DND-41 (cell line): Measurements from ENCODE around the gene KIF18B.

Experiments used
- ATAC-seq: fragments of 200-7000 bp; cut with Tn5 transposase; 3 replicates; pipeline ENCODE4 v1.9.1; 2021; ENCODE audit warnings: low read depth; ENCODE audit not compliant: insufficient read depth
- DNase-seq: peaks from one replicate; pipeline ENCODE4 v3.0.0-alpha.2; 2020
- H2AFZ ChIP-seq: 2 replicates; pipeline ENCODE4 v1.6.0; 2012; ENCODE audit warnings: low read depth, low read length
- H3K27ac ChIP-seq: 2 replicates; pipeline ENCODE4 v1.5.1; 2012; ENCODE audit warnings: low read length, inconsistent platforms
- H3K27me3 ChIP-seq: fragments of 200-600 bp; sonication (generic); 2 replicates; pipeline ENCODE4 v1.6.0; 2012; ENCODE audit warnings: low read length, mild to moderate bottlenecking, inconsistent platforms; ENCODE audit not compliant: insufficient read depth, poor library complexity
- H3K36me3 ChIP-seq: 2 replicates; pipeline ENCODE4 v1.5.1; 2012; ENCODE audit warnings: low read length, inconsistent platforms; ENCODE audit not compliant: insufficient read depth
- H3K4me1 ChIP-seq: 2 replicates; pipeline ENCODE4 v1.5.1; 2012; ENCODE audit warnings: mild to moderate bottlenecking, low read length; ENCODE audit not compliant: insufficient read depth
- H3K4me2 ChIP-seq: 2 replicates; pipeline ENCODE4 v1.6.0; 2012; ENCODE audit warnings: mild to moderate bottlenecking, moderate library complexity, low read length, inconsistent platforms; ENCODE audit not compliant: insufficient read depth
- H3K4me3 ChIP-seq, 2 experiments: fragments of 200-600 bp in 1 of 2; shearing (Covaris generic) in 1 of 2; 2 replicates each; pipeline ENCODE4 v1.5.1; 2012 to 2016; ENCODE audit warnings: inconsistent platforms in 2 of 2, low read length in 2 of 2, mild to moderate bottlenecking in 2 of 2, low read depth in 1 of 2, moderate library complexity in 1 of 2
- H3K79me2 ChIP-seq: 2 replicates; pipeline ENCODE4 v1.6.0; 2012; ENCODE audit warnings: low read length, inconsistent platforms; ENCODE audit not compliant: insufficient read depth
- H3K9ac ChIP-seq: 2 replicates; pipeline ENCODE4 v1.6.0; 2012; ENCODE audit warnings: low read depth, mild to moderate bottlenecking, inconsistent platforms, low read length, moderate library complexity
- H3K9me3 ChIP-seq: 2 replicates; pipeline ENCODE4 v1.5.1; 2012; ENCODE audit warnings: low read length, moderate library complexity, mild to moderate bottlenecking, inconsistent platforms; ENCODE audit not compliant: insufficient read depth, severe bottlenecking
- H4K20me1 ChIP-seq: 2 replicates; pipeline ENCODE4 v1.6.0; 2012; ENCODE audit warnings: low read length; ENCODE audit not compliant: insufficient read depth
- CTCF ChIP-seq: IDR thresholded peaks from 2 replicates; pipeline ENCODE4 v1.5.1; 2012; ENCODE audit warnings: borderline replicate concordance, low read length, moderate library complexity, mild to moderate bottlenecking; ENCODE audit not compliant: poor library complexity, severe bottlenecking; ENCODE audit errors: extremely low read depth
- EZH2 ChIP-seq: IDR thresholded peaks from 3 replicates; pipeline ENCODE4 v1.6.1; 2012; ENCODE audit warnings: borderline replicate concordance, low read depth, mild to moderate bottlenecking, moderate library complexity, low read length, inconsistent platforms; ENCODE audit not compliant: severe bottlenecking

KIF18B gene

GRCh38 chr17:44892250-44892649 is 55.3 kb downstream of the KIF18B start:
- Histone ChIP-seq H3K36me3 (peaks cover 67% of the 10 kb centered on the region), H3K4me1 (peaks cover 7% of the 10 kb centered on the region; the same call in 1 of the 2 replicates), H3K27ac (no peak overlapping the region), H3K9me3 (no peaks in the 10 kb centered on the region), H3K79me2 (peaks cover 97% of the 10 kb centered on the region), H4K20me1 (peaks cover 46% of the 10 kb centered on the region), H3K4me3 (no peak overlapping the region), H3K27me3 (no peaks in the 10 kb centered on the region), H3K4me2 (no peak overlapping the region), H3K9ac (no peak overlapping the region), H2AFZ (no peak overlapping the region)
- TF ChIP-seq EZH2, result no peak
- no peak for TF ChIP-seq CTCF
- ATAC-seq (no peak), DNase-seq (no peak)

DNA sequence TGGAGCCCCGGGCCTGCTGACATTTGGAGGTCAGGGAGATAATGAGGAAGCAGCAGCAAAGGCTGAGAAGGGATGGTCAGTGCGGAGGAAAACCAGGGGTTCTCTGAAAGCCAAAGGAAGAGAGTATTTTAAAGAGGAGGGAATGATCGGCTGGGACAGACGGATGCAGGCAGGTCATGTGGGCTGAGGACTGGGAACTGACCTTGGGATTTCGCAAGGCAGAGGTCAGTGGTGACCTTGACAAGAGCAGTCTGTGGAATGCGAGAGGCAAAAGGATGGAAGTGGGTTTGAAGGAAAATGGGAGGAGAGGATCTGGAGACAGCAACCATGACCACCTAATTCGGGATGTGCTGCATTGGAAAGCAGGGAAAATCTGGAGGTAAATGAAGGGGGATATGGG is 58.6 kb downstream of the KIF18B start:
- H4K20me1 ChIP-seq, result peaks cover 41% of the 10 kb centered on the region
- H3K4me2 ChIP-seq, result no peak overlapping the region
- H3K27me3 ChIP-seq, result no peaks in the 10 kb centered on the region
- DNase-seq (no peak), ATAC-seq (no peak)
- H2AFZ ChIP-seq, result no peak overlapping the region
- H3K79me2 ChIP-seq, result peaks cover 74% of the 10 kb centered on the region
- H3K9ac ChIP-seq, result no peak overlapping the region
- no peak overlapping the region for H3K4me3 ChIP-seq
- H3K4me1 ChIP-seq, result 0 out of 2 replicates have a peak, but pooled peaks cover 6% of the 10 kb centered on the region
- H3K27ac ChIP-seq, result no peak overlapping the region
- no peaks in the 10 kb centered on the region for H3K9me3 ChIP-seq
- TF ChIP-seq CTCF (no peak), EZH2 (no peak)
- peaks cover 87% of the 10 kb centered on the region for H3K36me3 ChIP-seq

- TF ChIP-seq EZH2, result no peak
- TF ChIP-seq CTCF, result no peak
- DNase-seq (no peak), ATAC-seq (no peak)
- Histone ChIP-seq H3K4me1 (0 out of 2 replicates have a peak, but pooled peaks cover 6% of the 10 kb centered on the region), H3K4me3 (no peak overlapping the region), H3K79me2 (peaks cover 68% of the 10 kb centered on the region), H3K9ac (no peak overlapping the region), H3K36me3 (peaks cover 89% of the 10 kb centered on the region), H3K4me2 (no peak overlapping the region), H4K20me1 (peaks cover 44% of the 10 kb centered on the region), H3K27ac (no peak overlapping the region), H2AFZ (no peak overlapping the region), H3K27me3 (no peaks in the 10 kb centered on the region), H3K9me3 (no peaks in the 10 kb centered on the region)
Measured at GRCh38 chr17:44887971-44888954, 59.3 kb downstream of the KIF18B start.
